ENCODE measurements around the gene PXK. TPM values are rescaled to one million over a fixed set of nuclear protein-coding genes. Genes with fewer than 3 reads are reported as not detected.

PXK gene
- total and polyA plus RNA-seq, 2 donors (not counting 1 experiment from before 2014, with no cell fraction given): 54.6 to 65.2 TPM

- no peak for TF ChIP-seq CTCF (conservative IDR thresholded peaks at IDR 0.05 in 1 of 2, IDR thresholded peaks at IDR 0.05 in 1 of 2; ENCODE audit: low read depth in 1 of 2, low read length in 2 of 2)
- Histone ChIP-seq H3K4me1 (ENCODE audit: control insufficient read depth, extremely low read depth, insufficient read depth, low read length) (no peaks in the 10 kb centered on the region), H4K20me1 (ENCODE audit: control insufficient read depth, extremely low read depth, insufficient read depth, low read length) (no peaks in the 10 kb centered on the region), H3K27ac (ENCODE audit: insufficient read depth, low read length) (no peak overlapping the region), H3K79me2 (ENCODE audit: control insufficient read depth, insufficient read depth, low read length) (no peaks in the 10 kb centered on the region), H3K9me3 (ENCODE audit: control insufficient read depth, insufficient read depth, low read depth, low read length) (no peaks in the 10 kb centered on the region), H3K4me2 (ENCODE audit: extremely low read depth, insufficient read depth, low read length) (no peak overlapping the region), H3K27me3 (ENCODE audit: control insufficient read depth, insufficient read depth, low read length) (no peaks in the 10 kb centered on the region), H3K36me3 (ENCODE audit: control insufficient read depth, insufficient read depth, low read length) (peaks cover 2% of the 10 kb centered on the region), H2AFZ (ENCODE audit: low read length) (no peak overlapping the region), H3K4me3 (replicated peaks in 1 of 4; ENCODE audit: control extremely low read depth in 1 of 4, insufficient read depth in 1 of 4, low read depth in 3 of 4, low read length in 4 of 4) (no peak overlapping the region), H3K9ac (ENCODE audit: insufficient read depth, low read length) (no peak overlapping the region)
- peak; percentile 25 to 57 for DNase-seq (ENCODE audit: low read depth in 2 of 2)
These were observed 34.0 kb downstream of the PXK start for GRCh38 chr3:58366699-58367098.

- H3K4me2 ChIP-seq (ENCODE audit: extremely low read depth, insufficient read depth, low read length): no peak overlapping the region
- H3K27me3 ChIP-seq (ENCODE audit: control insufficient read depth, insufficient read depth, low read length): no peaks in the 10 kb centered on the region
These were observed 36.3 kb downstream of the PXK start for GRCh38 chr3:58369038-58369437.

GRCh38 chr3:58369876-58370275 lies 37.2 kb downstream of the PXK start:
- Histone ChIP-seq H3K79me2 (ENCODE audit: control insufficient read depth, insufficient read depth, low read length) (no peaks in the 10 kb centered on the region), H2AFZ (ENCODE audit: low read length) (no peak overlapping the region)

More at GRCh38 chr3:58369038-58369437, 36.3 kb downstream of the PXK start:
- no peaks in the 10 kb centered on the region for H3K4me1 ChIP-seq (ENCODE audit: control insufficient read depth, extremely low read depth, insufficient read depth, low read length)
- no peaks in the 10 kb centered on the region for H3K79me2 ChIP-seq (ENCODE audit: control insufficient read depth, insufficient read depth, low read length)
- no peak overlapping the region for H3K4me3 ChIP-seq (replicated peaks in 1 of 4; ENCODE audit: control extremely low read depth in 1 of 4, insufficient read depth in 1 of 4, low read depth in 3 of 4, low read length in 4 of 4)
- no peak for TF ChIP-seq CTCF (conservative IDR thresholded peaks at IDR 0.05 in 1 of 2, IDR thresholded peaks at IDR 0.05 in 1 of 2; ENCODE audit: low read depth in 1 of 2, low read length in 2 of 2)
- TF ChIP-seq EZH2 (IDR thresholded peaks at IDR 0.05; ENCODE audit: low read length, missing control alignments): no peak
- no peak overlapping the region for H3K27ac ChIP-seq (ENCODE audit: insufficient read depth, low read length)
- H3K9me3 ChIP-seq (ENCODE audit: control insufficient read depth, insufficient read depth, low read depth, low read length): no peaks in the 10 kb centered on the region
- H3K9ac ChIP-seq (ENCODE audit: insufficient read depth, low read length): no peak overlapping the region
- peaks cover 2% of the 10 kb centered on the region for H3K36me3 ChIP-seq (ENCODE audit: control insufficient read depth, insufficient read depth, low read length)
- no peaks in the 10 kb centered on the region for H4K20me1 ChIP-seq (ENCODE audit: control insufficient read depth, extremely low read depth, insufficient read depth, low read length)
- no peak for DNase-seq (ENCODE audit: low read depth in 2 of 2)
- no peak overlapping the region for H2AFZ ChIP-seq (ENCODE audit: low read length)

More at GRCh38 chr3:58369876-58370275, 37.2 kb downstream of the PXK start:
- Histone ChIP-seq H4K20me1 (ENCODE audit: control insufficient read depth, extremely low read depth, insufficient read depth, low read length) (no peaks in the 10 kb centered on the region), H3K9ac (ENCODE audit: insufficient read depth, low read length) (no peak overlapping the region), H3K4me2 (ENCODE audit: extremely low read depth, insufficient read depth, low read length) (no peak overlapping the region), H3K4me1 (ENCODE audit: control insufficient read depth, extremely low read depth, insufficient read depth, low read length) (no peaks in the 10 kb centered on the region), H3K27me3 (ENCODE audit: control insufficient read depth, insufficient read depth, low read length) (no peaks in the 10 kb centered on the region), H3K9me3 (ENCODE audit: control insufficient read depth, insufficient read depth, low read depth, low read length) (no peaks in the 10 kb centered on the region), H3K36me3 (ENCODE audit: control insufficient read depth, insufficient read depth, low read length) (peaks cover 2% of the 10 kb centered on the region), H3K27ac (ENCODE audit: insufficient read depth, low read length) (no peak overlapping the region), H3K4me3 (replicated peaks in 1 of 4; ENCODE audit: control extremely low read depth in 1 of 4, insufficient read depth in 1 of 4, low read depth in 3 of 4, low read length in 4 of 4) (no peak overlapping the region)
- TF ChIP-seq CTCF (conservative IDR thresholded peaks at IDR 0.05 in 1 of 2, IDR thresholded peaks at IDR 0.05 in 1 of 2; ENCODE audit: low read depth in 1 of 2, low read length in 2 of 2) (no peak), EZH2 (IDR thresholded peaks at IDR 0.05; ENCODE audit: low read length, missing control alignments) (no peak)
- DNase-seq (ENCODE audit: low read depth in 2 of 2): no peak

All from fibroblast of lung (primary cell).